Stimulated activated CD4-positive, alpha-beta T cell treated with anti-CD3 and anti-CD28 coated beads, Interleukin-4, amount 100 ng/mL, for 24 hours (primary cell): ENCODE results near the gene OR5B21.

ENCODE experiments used
- DNase-seq: peaks from one replicate; pipeline ENCODE4 v3.0.0-alpha.2; 2020

OR5B21 gene

DNA sequence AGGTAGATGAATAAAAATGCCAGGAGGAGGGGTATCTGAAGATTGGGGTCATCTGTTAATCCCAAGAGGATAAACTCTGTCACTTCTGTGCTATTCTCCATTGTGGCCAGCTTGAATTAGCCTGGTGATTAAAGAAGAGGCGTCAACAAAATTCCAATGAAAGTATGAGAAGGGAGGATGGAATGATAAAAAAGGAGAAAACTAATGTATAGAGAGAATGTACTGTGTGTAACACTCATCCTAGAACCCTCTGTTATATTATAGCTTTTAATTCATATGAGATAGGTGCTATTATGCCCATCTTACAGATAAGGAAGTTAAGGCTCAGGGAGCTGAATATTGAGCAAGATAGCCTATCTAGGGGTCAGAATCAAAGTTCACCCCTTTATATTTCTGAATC lies at the start of gene OR5B21:
TSS of gene OR5B21 (minus strand) at position 101 of the 400 bp plus-strand sequence. CDS start at position 101, 0 bp downstream.
- DNase-seq, result no peak

DNA sequence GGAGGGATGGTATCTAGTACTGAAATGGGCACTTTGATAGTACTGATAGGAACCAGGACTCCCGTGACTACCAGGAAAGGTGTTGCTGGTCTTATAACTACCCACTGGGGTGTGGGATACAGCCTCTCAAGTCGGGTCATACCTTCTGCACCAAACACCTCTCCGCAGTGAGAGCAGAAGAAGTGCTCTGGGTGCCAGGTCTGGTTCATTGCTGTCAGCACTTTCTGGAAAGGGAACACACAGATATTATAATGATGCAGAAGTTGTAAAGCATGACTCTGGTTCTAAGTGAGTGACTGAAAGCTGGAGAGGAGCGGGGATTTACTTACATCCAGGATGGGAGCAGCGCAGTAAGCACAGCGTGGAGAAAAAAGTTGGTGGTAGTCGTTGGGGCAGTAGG lies 41.7 kb upstream of the OR5B21 start:
- no peak for DNase-seq

- DNase-seq, result no peak
Observed at GRCh38 chr11:58546841-58547240, 38.9 kb upstream of the OR5B21 start.

DNA sequence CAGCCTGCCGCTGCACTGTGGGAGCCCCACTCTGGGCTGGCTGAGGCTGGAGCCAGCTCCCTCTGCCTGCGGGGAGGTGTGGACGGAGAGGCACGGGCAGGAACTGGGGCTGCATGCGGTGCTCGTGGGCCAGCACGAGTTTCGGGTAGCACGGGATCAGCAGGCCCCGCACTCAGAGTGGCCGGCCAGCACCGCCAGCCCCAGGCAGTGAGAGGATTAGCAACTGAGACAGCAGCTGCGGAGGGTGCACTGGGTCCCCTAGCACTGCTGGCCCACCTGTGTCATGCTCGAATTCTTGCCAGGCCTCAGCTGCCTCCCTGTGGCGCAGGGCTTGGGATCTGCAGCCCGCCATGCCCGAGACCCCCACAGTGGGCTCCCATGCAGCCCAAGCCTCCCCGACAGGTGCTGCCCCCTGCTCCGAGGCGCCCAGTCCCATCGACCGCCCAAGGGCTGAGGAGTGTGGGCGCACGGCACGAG lies 24.0 kb upstream of the OR5B21 start:
- DNase-seq, result no peak

DNA sequence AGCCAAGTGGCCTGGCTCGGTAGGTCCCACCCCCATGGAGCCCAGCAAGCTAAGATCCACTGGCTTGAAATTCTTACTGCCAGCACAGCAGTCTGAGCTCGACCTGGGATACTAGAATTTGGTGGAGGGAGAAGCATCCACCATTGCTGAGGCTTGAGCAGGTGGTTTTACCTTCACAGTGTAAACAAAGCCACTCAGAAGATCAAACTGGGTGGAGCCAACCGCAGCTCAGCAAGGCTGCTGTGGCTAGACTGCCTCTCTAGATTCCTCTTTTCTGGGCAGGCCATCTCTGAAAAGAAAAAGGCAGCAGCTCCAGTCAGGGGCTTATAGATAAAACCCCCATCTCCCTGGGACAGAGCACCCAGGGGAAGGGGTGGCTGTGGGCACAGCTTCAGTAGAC lies 22.3 kb upstream of the OR5B21 start:
- no peak for DNase-seq

- DNase-seq, result no peak
Observed at GRCh38 chr11:58527429-58527828, 19.5 kb upstream of the OR5B21 start.

DNA sequence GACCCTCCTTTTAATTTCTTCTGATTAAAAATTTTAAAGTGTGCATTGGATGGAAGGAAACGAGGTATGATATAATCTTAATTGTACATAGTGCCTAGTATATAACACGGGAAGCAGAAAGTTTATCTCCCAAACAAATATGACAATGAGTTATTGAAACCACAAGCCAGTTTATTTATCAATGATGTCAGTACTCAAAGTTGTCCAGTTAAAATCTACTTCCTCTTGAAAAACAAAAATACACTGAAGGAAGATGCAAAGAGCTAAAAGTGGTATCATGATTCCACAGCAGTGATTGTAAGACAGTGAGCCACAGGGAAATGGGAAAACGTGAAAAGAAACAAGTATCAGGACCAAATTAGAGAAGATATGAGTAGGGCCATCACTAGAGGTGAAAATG lies 18.8 kb upstream of the OR5B21 start:
- DNase-seq, result no peak

DNA sequence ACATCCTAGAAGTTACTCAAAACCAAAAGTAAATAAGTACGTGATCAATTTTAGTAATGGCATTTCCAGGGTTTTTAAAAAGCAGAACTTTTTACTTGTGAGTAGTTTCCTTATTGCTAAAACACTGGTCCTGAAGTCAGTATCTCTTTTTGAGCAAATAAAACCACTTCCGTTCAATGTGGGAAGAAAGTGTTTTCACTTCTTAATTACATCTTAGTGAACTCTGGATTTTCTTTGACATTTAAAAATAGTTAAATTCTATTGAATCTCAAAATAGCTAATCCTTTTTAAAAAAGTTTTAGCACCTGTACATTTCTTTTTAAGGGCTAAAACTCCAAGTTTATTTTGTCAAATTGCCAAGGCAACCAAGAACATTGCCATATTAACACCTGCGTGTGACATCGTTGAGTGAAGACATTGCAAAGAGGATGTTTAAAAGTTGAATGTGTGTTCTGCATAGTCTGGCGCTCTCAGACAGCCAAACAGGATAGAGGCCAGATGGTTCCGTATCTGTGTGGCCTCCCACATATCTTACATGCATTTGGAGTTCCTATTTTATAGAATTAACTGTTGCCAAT lies 17.2 kb upstream of the OR5B21 start:
- DNase-seq, result peak; percentile 29

DNA sequence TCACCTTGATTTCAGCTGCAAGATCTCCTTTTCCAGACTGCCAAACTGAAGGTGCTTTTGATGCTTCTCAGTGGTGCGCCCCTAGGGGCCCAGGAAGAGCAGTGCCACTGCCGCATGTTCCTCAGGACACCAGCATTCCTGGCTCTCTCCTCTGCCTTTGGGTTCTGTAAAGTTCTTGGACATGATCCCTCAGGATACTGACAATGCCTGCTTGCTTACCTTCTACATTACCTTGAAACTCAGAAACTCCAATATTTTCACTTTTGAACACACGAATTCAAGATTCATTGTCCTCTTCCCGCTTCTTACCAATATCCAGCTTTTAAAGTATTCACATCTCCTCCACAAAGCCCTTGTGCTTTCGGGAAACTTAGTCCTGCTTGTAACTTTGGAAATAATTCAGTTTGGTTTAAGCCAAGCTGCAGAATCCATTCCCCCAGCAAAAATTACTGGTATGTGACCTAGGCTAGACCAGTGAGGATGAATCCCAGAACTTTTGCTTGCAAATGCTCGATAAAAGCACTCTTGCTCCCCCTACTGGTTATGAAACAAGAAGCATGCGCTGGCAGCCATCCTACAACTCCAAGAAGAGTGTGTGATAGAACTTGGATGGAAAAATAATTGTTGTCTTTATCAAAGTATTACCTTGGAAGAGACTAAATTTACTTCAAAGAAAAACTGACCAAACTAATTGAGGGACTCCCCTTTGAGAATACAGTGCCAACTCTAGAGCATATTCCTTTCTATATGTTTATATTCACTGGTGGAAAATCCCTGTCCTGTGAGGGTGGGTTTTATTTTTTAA lies 16.5 kb upstream of the OR5B21 start:
- DNase-seq, result peak; percentile 61

DNA sequence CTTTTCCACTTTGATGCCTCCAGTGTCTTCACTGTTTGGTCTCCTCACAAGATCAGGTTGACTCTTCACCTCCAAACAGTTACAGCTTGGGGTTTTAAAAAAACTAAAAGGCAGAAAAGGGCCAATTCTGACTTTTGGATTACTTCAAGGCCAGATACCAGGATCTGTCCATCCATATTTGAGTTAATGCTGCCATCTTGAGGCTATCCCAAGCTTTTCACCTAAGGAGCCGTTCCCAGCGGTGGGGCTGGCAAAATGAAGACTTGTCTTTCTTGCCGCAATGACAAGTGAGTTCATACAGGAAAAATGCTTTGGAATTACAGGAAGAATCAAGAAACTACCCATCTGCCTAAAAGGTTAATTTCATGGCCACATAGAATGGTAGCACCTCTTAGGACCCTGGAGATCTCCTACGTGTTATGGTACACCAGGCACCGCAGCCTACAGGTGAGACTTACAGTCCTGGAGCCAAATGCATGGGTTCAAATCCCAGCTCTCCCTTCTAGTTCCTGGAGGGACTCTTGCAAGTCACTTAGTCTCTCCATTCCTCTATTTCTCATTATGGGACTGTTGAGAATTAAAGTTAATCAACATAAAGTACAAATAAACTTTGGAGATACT lies 6.0 kb upstream of the OR5B21 start:
- peak; percentile 12 for DNase-seq

DNA sequence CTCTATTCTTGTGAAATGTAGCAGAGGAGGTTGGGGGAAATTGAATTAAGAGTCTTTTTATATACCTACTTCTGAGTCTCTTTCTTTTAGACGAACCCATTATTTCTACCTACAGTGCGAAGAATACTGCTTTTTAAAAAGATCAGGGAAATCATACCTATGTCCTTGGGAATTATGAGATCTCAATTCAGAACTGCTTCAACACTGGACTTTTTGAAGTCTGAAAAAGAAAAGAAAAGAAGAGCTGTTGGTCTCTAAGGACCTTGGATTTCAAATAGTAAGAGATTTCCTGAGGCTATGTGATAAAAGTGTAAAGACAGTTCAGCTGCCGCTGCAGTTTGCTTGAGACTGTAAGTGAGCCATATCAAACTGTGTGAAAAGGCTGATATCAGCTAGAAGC lies 3.7 kb upstream of the OR5B21 start:
- DNase-seq, result no peak

DNA sequence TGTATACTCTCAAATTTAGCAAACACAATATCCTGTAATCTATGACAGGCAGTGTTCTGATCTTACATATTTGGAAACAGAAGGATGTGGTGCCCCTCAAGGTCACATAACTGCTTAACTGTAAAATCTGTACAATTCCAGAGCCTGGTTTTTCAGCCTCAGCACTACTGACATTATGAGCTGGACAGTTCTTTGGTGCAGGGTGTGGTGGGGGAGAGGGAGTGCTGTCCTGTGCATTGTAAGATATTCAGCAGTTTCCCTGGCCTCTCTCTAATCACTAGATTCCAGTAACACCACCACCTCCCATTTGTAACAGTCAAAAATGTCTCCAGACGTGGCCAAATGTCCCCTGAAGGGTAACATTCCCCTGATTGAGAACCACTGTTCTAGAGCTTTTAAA lies 1.8 kb upstream of the OR5B21 start:
- DNase-seq, result no peak

- no peak for DNase-seq
Observed at GRCh38 chr11:58508814-58509213, 909 bp upstream of the OR5B21 start.

- no peak for DNase-seq
Observed at GRCh38 chr11:58507355-58507754, 550 bp downstream of the OR5B21 start.

GRCh38 chr11:58506935-58507334 lies 970 bp downstream of the OR5B21 start:
- DNase-seq, result no peak

DNA sequence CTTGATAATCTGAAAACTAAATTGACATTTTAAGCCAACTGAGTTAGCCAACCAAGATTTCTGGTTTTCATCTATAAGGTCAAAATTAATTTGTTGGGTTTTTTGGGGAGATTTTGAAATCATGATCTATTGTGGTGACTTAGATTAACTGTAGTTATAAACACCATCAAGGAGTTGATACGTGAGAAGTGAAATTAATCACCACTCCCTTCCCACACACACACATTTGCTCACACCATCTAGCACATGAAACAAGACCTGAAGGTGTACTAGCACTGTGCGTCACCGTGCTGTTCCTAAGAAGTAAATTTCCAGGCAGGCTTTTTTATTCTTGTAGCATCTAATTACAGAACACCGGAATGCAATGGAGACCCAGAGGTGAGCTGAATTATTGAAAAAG lies 2.1 kb downstream of the OR5B21 start:
- peak; percentile 19 for DNase-seq

GRCh38 chr11:58504232-58504631 lies 3.7 kb downstream of the OR5B21 start:
- DNase-seq, result no peak

DNA sequence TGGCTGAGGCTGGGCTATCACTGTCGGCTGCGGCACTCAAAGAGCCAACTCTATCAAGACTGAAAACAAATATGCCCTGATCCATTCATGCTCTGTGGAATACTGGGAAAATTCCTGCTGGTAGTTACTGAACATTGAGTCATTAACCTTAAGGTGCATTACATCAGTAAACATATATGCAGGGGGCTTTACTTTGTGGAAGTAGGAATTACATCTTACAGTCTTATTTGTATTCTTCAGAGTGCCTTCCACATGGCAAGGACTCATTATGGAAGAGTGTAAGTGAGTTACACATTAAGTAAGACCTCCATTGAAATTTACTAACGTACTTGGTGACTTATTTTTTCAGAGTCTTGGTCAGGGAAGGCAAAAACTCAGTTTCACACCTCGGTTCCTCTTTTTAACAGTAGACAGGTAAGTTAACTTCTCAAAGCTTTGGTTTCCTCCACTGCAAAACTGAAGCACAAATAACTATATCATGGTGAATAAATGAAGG lies 4.5 kb downstream of the OR5B21 start:
- DNase-seq, result no peak

DNA sequence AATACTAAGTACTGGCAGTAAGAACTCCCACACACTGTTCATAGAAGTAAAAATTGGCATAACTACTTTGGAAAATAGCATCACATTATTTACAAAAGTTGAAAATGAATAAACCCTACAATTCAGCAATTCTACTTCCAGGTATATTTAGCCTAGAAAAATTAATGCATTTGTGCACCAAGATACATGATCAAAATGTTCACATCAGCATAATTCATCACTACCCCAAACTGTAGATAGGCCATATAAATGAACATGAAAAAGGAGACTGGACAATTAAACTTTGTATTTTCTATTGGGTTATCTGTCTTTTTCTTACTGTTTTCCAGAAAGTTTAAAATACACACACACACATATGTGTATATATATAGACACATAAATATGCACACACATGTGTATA lies 5.9 kb downstream of the OR5B21 start:
- DNase-seq, result no peak

GRCh38 chr11:58498464-58498863 lies 9.4 kb downstream of the OR5B21 start:
- DNase-seq, result no peak

DNA sequence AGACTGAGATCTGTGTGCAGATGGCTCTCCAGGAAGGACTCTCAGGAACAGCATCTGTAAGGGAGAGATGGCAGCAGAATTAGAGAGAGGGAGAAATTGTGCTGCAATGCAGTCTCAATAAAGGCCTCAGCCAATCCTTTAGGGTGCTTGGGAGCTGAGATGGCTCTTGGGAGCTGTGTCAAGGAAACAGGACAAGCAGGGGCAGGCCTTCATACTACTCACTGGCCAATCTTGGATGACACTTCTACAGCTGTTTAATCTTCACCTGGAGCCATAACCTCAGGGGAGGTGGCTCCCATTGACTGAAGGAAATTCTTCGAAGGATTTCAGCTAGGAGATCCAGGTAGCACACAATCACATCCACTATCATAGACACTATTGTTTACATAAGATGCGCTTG lies 10.0 kb downstream of the OR5B21 start:
- no peak for DNase-seq

DNA sequence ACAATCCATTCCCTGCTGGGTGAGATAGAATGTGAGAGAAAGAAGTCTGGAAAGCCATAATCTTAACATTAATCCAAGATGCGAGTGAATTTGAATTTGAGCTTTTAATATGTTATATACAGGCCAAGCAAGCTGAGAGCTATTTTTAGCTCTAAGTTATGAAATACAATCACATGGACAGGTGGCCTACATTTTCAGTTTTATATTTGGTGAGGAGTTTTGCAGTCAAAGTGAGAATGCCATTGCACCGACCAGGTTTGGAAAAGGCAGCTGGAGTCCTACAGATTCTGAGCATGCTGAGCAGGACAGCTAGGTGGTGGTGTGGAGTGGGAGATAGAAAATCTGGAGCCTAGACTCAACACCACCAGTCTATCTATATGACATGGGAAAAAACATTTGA lies 12.0 kb downstream of the OR5B21 start:
- no peak for DNase-seq

- no peak for DNase-seq
Observed at GRCh38 chr11:58494101-58494500, 13.8 kb downstream of the OR5B21 start.

- DNase-seq, result no peak
Observed at GRCh38 chr11:58493676-58494075, 14.2 kb downstream of the OR5B21 start.
